ENCODE data around the gene NTSR1. TPM values are rescaled to one million over a fixed set of nuclear protein-coding genes. Genes with fewer than 3 reads are reported as not detected.
A peak's percentile ranks its signal among the peaks of the same experiment; 100 is the strongest.

The NTSR1 gene
- total and polyA plus RNA-seq, 7 donors, result 0.60 to 54.0 (median 8.8) TPM; not detected in 1

DNA sequence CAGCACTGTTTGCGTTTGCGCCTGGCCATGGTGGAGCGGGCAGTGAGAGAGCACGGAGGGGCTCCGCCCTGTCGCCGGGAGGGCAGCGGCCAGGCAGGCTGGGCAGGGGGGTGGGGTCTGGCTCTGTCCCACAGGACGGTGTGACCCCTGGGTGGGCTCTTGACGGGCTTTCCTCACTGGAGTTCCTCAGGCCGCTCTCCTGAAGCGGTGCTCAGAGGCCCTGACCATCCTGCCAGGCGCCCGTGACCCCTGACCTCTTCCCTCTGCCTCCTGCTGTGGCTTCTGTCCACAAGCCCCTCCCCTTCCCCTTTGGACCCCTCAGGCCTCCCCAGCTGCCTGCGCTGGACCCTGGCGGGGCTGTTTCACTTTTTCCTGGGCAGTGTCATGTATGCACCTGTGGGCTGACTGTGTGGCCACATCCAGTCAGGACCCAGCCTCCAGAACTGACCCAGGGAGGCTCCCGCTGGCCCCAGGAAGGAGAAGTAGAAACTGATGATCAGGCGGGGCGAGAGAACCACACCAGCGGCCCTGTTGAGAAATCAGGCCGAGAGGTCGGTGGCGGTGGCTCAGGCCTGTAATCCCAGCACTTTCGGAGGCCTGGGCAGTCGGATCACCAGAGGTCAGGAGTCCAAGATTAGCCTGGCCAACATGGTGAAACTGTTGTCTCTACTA, 97.2 kb downstream of the NTSR1 start:
- H3K27me3 ChIP-seq, result no peaks in the 10 kb centered on the region
- H3K27ac ChIP-seq, result peak overlapping the region; percentile 91 to 96 (median 92)
- peaks cover 21 to 41% (median 30%) of the 10 kb centered on the region in 4 donors for H3K36me3 ChIP-seq
- peaks cover 0 to 45% (median 34%) of the 10 kb centered on the region in 4 donors for H3K4me1 ChIP-seq
- no peaks in the 10 kb centered on the region for H3K9me3 ChIP-seq
- DNase-seq, result no peak
- peak overlapping the region; percentile 87 to 100 (median 95) for H3K4me3 ChIP-seq
- 35 to 42% methylated on average over 25 of the region's 25 CpGs for WGBS, 2 donors
- TF ChIP-seq POLR2A (IDR thresholded peaks at IDR 0.05), result peak in 1 of 2 donors; percentile 13
- TF ChIP-seq, protein P1, sequence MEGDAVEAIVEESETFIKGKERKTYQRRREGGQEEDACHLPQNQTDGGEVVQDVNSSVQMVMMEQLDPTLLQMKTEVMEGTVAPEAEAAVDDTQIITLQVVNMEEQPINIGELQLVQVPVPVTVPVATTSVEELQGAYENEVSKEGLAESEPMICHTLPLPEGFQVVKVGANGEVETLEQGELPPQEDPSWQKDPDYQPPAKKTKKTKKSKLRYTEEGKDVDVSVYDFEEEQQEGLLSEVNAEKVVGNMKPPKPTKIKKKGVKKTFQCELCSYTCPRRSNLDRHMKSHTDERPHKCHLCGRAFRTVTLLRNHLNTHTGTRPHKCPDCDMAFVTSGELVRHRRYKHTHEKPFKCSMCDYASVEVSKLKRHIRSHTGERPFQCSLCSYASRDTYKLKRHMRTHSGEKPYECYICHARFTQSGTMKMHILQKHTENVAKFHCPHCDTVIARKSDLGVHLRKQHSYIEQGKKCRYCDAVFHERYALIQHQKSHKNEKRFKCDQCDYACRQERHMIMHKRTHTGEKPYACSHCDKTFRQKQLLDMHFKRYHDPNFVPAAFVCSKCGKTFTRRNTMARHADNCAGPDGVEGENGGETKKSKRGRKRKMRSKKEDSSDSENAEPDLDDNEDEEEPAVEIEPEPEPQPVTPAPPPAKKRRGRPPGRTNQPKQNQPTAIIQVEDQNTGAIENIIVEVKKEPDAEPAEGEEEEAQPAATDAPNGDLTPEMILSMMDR (IDR thresholded peaks at IDR 0.05), result no peak
- intact Hi-C loops (cut with DNase I), result no loop called here

DNA sequence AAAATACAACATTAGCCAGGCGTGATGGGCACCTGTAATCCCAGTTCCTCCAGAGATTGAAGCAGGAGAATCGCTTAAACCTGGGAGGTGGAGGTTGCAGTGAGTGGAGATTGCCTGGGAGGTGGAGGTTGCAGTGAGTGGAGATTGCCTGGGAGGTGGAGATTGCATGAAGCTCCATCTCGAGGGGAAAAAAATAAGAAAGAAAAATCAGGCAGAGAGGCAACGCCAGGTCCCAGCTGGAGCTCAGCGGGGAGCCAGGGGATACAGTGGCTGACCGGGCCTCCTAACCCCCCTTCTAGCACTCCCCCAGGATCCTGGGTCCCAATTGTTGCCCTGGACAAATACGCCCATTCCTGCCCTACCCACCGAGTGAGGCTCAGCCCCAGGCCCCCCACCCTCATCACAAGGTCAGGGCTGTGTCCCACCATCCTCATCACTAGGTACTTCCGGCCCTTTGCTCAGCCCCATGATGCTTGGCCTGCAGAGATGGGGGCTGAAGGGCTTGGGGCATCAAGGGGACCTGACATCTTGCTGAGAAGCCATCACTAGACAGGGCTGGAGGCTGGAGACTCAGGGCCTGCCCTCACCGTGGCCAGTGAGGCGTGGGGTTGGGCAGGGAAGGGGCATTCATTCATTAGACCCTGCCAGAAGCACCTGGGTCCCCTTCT, 97.9 kb downstream of the NTSR1 start:
- TF ChIP-seq POLR2A (IDR thresholded peaks at IDR 0.05), result no peak
- no peak for TF ChIP-seq POLR2AphosphoS5 (IDR thresholded peaks at IDR 0.05)
- TF ChIP-seq EP300 (IDR thresholded peaks at IDR 0.05), result no peak
- TF ChIP-seq, protein P1 (IDR thresholded peaks at IDR 0.05), result no peak
- Histone ChIP-seq H3K27ac (peak overlapping the region in 3 of 4 donors; percentile 91 to 96 (median 92)), H3K4me1 (peaks cover 0 to 45% (median 34%) of the 10 kb centered on the region in 4 donors), H3K27me3 (no peaks in the 10 kb centered on the region), H3K36me3 (peaks cover 26 to 45% (median 36%) of the 10 kb centered on the region in 4 donors), H3K9me3 (no peaks in the 10 kb centered on the region), H3K4me3 (peak overlapping the region in 3 of 4 donors; percentile 91 to 100 (median 99))
- 73 to 78% methylated on average over 11 of the region's 11 CpGs for WGBS, 2 donors
- intact Hi-C loops (cut with DNase I), result no loop called here
- DNase-seq, result no peak

DNA sequence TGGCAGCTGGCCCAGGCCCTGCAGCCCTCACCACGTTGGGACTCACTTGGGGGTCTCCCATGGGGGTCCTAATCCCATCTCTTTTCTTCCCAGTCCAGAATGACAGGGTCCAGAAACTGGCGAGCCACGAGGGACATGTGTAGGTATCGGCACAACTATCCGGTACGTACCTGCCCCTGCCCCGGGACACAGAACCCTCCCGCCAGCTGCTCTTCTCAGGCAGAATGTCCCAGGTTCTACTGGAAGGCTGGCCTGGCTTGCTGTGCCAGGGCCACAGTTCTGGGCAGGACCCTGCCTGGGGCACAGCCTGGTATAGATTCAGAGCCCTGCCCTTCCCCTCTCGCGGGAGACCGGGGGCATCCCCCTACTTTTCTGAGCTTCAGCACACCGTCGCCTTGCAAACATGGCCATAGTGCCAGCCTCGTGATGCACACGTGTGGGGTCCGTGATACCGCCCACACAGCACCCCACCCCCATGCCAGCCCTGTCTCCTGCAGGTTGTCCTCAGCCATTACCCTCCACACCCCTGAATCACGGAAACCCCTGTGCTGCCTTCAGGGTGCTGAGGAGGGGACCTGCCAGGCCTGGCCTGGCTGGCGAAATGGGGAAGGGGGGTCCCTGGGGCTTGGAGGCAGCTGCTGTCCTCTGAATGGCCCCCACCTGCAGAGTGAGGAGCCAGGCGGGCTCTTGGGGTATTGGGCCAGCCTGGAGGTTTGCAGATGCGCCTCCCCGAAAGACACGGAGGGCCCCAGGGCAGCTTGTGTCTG, 99.0 kb downstream of the NTSR1 start:
- Histone ChIP-seq H3K27ac (no peak overlapping the region), H3K9me3 (no peaks in the 10 kb centered on the region), H3K4me3 (no peak overlapping the region), H3K4me1 (peaks cover 0 to 39% (median 34%) of the 10 kb centered on the region in 4 donors), H3K36me3 (peaks cover 38 to 56% (median 45%) of the 10 kb centered on the region in 4 donors), H3K27me3 (no peaks in the 10 kb centered on the region)
- TF ChIP-seq POLR2A (IDR thresholded peaks at IDR 0.05) (no peak), POLR2AphosphoS5 (IDR thresholded peaks at IDR 0.05) (no peak), EP300 (IDR thresholded peaks at IDR 0.05) (no peak)
- TF ChIP-seq, protein P1 (IDR thresholded peaks at IDR 0.05), result no peak
- intact Hi-C loops (cut with DNase I), result loop anchor here (1.0 kb wide), 1 partner anchor 139 kb away; no protein-coding TSS in a partner anchor
- DNase-seq, result no peak
- WGBS, 2 donors, result 87 to 89% methylated on average over 23 of the region's 23 CpGs

DNA sequence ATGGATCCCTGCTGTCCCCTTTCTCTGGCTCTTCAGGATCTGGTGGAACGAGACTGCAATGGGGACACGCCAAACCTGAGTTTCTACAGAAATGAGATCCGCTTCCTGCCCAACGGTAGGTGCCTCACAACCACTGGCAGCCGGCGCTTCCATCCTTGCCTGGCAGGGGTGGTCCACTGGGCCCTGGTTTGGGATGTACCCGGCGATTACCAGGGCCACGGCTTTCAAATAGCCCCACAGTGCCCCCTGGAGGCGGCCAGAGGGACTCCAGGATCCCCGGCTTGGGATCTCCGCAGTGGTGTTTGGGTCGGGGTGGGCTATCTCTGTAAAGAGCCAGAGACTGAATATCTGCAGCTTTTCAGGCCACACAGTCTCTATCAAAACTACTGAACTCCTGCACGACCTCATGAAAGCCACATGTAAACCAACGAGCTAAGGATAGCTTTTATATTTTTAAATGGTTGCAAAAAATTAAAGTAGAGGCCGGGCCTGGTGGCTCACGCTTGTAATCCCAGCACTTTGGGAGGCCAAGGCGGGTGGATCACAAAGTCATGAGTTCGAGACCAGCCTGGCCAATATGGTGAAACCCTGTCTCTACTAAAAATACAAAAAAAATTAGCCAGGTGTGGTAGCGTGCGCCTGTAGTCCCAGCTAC, 99.7 kb downstream of the NTSR1 start:
- H3K27me3 ChIP-seq, result no peaks in the 10 kb centered on the region
- H3K27ac ChIP-seq, result no peak overlapping the region
- intact Hi-C loops (cut with DNase I), result loop anchor here (1.0 kb wide), 1 partner anchor 140 kb away; no protein-coding TSS in a partner anchor
- DNase-seq, result no peak
- H3K36me3 ChIP-seq, result peaks cover 38 to 61% (median 50%) of the 10 kb centered on the region in 4 donors
- no peak overlapping the region for H3K4me3 ChIP-seq
- no peak for TF ChIP-seq POLR2AphosphoS5 (IDR thresholded peaks at IDR 0.05)
- TF ChIP-seq, protein P1 (IDR thresholded peaks at IDR 0.05), result peak; percentile 63 to 98 (median 87)
- peaks cover 0 to 35% (median 34%) of the 10 kb centered on the region in 4 donors for H3K4me1 ChIP-seq
- H3K9me3 ChIP-seq, result no peaks in the 10 kb centered on the region
- WGBS, 2 donors, result 42 to 48% methylated on average over 21 of the region's 21 CpGs

Measured in sigmoid colon (tissue), 7 donors.